OCI-LY3 (cell line): ENCODE data around the gene TANC1.

ENCODE experiments used
- H2AFZ ChIP-seq: fragments of 200-600, 300-600 bp; shearing (Covaris generic); 2 replicates; pipeline ENCODE4 v1.6.0; 2014; ENCODE audit warnings: antibody characterized with exemption, low read depth, low read length
- H3K27ac ChIP-seq: fragments of 200-600, 300-600 bp; sonication (generic); 2 replicates; pipeline ENCODE4 v1.5.1; 2014; ENCODE audit warnings: mild to moderate bottlenecking, low read length, moderate library complexity, mixed read lengths
- H3K27me3 ChIP-seq: fragments of 200-600, 300-600 bp; sonication (generic); 2 replicates; pipeline ENCODE4 v1.6.1; 2014; ENCODE audit warnings: low read depth, low read length, mixed read lengths
- H3K36me3 ChIP-seq: fragments of 200-600, 300-600 bp; sonication (generic); replicated peaks from 2 replicates; pipeline ENCODE3; 2014; ENCODE audit warnings: low read depth, low read length, mixed read lengths
- H3K4me1 ChIP-seq: fragments of 300-600, 200-600 bp; sonication (generic); 2 replicates; pipeline ENCODE4 v1.6.1; 2014; ENCODE audit warnings: low read length, mixed read lengths
- H3K4me2 ChIP-seq: fragments of 200-600, 300-600 bp; sonication (generic); 2 replicates; pipeline ENCODE4 v1.6.1; 2014; ENCODE audit warnings: low read length, mixed read lengths
- H3K4me3 ChIP-seq: fragments of 300-600, 200-600 bp; sonication (generic); 2 replicates; pipeline ENCODE4 v1.5.1; 2014; ENCODE audit warnings: antibody characterized with exemption, mild to moderate bottlenecking, low read length, moderate library complexity
- H3K79me2 ChIP-seq: fragments of 300-600, 200-600 bp; shearing (Covaris generic); 2 replicates; pipeline ENCODE4 v1.6.1; 2014; ENCODE audit warnings: mild to moderate bottlenecking, low read length, mixed read lengths
- H3K9ac ChIP-seq: fragments of 300-600, 200-600 bp; shearing (Covaris generic); 2 replicates; pipeline ENCODE4 v1.6.0; 2014; ENCODE audit warnings: mild to moderate bottlenecking, low read length, moderate library complexity
- H3K9me3 ChIP-seq: fragments of 200-600, 300-600 bp; shearing (Covaris generic); 2 replicates; pipeline ENCODE4 v1.6.1; 2014; ENCODE audit warnings: low read length, mixed read lengths; ENCODE audit not compliant: insufficient read depth
- H4K20me1 ChIP-seq: fragments of 200-600, 300-600 bp; sonication (generic); 2 replicates; pipeline ENCODE4 v1.6.1; 2016; ENCODE audit warnings: low read length, mixed read lengths; ENCODE audit not compliant: insufficient read depth
- EZH2phosphoT487 ChIP-seq: fragments of 200-600 bp; shearing (Covaris generic); IDR thresholded peaks from 2 replicates; pipeline ENCODE4 v1.6.1; 2018; ENCODE audit warnings: antibody characterized with exemption, mixed run types, low read depth
- TF ChIP-seq, protein P1 (sequence below): fragments of 200-600, 300-600 bp; sonication (generic); IDR thresholded peaks from 2 replicates; pipeline ENCODE4 v1.5.1; 2014; ENCODE audit warnings: antibody characterized with exemption, low read length, low read depth

The TANC1 gene

DNA sequence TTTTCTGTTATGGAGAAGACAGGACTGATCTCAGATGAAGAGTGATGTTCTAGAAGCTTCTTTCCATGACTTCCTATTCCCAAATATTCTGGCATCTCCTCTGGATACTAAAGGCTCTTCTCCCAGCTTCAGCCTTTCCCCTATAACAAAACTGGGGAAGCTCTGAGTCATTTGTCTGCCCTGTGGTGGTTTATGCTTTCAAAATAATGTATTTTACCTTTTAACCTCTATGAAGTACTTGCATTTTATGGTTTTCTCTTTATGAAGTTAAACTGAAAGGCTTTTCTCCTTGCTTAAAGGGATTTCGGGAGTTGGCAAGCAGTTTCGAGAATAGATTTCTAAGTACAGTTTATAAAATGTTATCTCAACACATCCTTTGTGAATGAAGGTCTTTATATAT is 104.4 kb downstream of the TANC1 start:
- Histone ChIP-seq H4K20me1 (no peaks in the 10 kb centered on the region), H3K27me3 (no peaks in the 10 kb centered on the region), H2AFZ (no peak overlapping the region), H3K4me1 (peaks cover 2% of the 10 kb centered on the region), H3K27ac (no peak overlapping the region), H3K9me3 (no peaks in the 10 kb centered on the region), H3K36me3 (no peaks in the 10 kb centered on the region), H3K4me3 (no peak overlapping the region), H3K9ac (no peak overlapping the region), H3K4me2 (no peak overlapping the region), H3K79me2 (no peaks in the 10 kb centered on the region)
- TF ChIP-seq, protein P1, sequence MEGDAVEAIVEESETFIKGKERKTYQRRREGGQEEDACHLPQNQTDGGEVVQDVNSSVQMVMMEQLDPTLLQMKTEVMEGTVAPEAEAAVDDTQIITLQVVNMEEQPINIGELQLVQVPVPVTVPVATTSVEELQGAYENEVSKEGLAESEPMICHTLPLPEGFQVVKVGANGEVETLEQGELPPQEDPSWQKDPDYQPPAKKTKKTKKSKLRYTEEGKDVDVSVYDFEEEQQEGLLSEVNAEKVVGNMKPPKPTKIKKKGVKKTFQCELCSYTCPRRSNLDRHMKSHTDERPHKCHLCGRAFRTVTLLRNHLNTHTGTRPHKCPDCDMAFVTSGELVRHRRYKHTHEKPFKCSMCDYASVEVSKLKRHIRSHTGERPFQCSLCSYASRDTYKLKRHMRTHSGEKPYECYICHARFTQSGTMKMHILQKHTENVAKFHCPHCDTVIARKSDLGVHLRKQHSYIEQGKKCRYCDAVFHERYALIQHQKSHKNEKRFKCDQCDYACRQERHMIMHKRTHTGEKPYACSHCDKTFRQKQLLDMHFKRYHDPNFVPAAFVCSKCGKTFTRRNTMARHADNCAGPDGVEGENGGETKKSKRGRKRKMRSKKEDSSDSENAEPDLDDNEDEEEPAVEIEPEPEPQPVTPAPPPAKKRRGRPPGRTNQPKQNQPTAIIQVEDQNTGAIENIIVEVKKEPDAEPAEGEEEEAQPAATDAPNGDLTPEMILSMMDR: no peak
- no peak for TF ChIP-seq EZH2phosphoT487

DNA sequence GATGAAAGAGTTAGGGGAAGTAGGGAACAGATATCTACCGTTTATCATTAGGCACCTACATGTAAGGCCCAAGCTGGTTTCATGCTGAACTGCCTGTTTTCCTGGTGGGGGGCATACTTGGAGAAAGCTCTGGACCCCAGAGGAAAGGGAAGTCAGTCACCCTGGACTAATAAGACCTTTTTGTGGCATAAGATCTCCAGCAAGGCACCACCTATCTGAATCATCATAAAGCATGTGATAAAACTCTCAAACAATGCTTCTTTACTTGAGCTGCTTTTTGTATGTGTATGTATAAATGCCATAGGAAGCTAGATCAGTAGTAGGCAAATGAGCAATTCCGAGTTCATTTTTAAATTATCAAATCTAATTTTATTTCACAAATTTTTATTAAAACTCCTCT is 104.8 kb downstream of the TANC1 start:
- H3K9ac ChIP-seq: no peak overlapping the region
- H4K20me1 ChIP-seq: no peaks in the 10 kb centered on the region
- no peak overlapping the region for H3K4me2 ChIP-seq
- no peaks in the 10 kb centered on the region for H3K9me3 ChIP-seq
- no peaks in the 10 kb centered on the region for H3K36me3 ChIP-seq
- no peaks in the 10 kb centered on the region for H3K4me1 ChIP-seq
- H3K4me3 ChIP-seq: no peak overlapping the region
- H3K27me3 ChIP-seq: no peaks in the 10 kb centered on the region
- no peak overlapping the region for H3K27ac ChIP-seq
- no peak overlapping the region for H2AFZ ChIP-seq
- H3K79me2 ChIP-seq: no peaks in the 10 kb centered on the region
- TF ChIP-seq EZH2phosphoT487: no peak
- TF ChIP-seq, protein P1: no peak

DNA sequence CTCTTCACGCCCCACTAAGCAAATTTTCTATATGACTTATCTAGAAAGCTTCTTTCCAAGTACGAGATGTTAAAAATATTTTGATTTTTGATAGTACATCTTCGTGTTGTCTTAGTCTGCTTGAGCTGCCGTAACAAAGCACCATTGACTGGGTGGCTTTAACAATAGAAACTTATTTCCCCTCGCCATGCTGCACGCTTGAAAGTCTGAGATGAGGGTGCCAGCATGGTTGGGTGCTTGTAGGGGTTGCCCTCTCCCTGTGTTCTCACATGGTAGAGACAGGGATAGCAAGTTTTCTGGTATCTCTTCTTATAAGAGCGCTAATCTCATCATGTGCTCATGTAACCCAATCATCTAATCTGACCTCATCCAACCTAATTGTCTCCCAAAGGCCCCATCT is 106.2 kb downstream of the TANC1 start:
- Histone ChIP-seq H3K4me3 (no peak overlapping the region), H3K9ac (no peak overlapping the region), H3K9me3 (no peaks in the 10 kb centered on the region), H3K27me3 (no peaks in the 10 kb centered on the region), H3K4me1 (no peaks in the 10 kb centered on the region), H3K4me2 (no peak overlapping the region), H3K79me2 (no peaks in the 10 kb centered on the region), H3K36me3 (no peaks in the 10 kb centered on the region), H3K27ac (no peak overlapping the region), H4K20me1 (no peaks in the 10 kb centered on the region), H2AFZ (no peak overlapping the region)
- TF ChIP-seq, protein P1: no peak
- TF ChIP-seq EZH2phosphoT487: no peak

DNA sequence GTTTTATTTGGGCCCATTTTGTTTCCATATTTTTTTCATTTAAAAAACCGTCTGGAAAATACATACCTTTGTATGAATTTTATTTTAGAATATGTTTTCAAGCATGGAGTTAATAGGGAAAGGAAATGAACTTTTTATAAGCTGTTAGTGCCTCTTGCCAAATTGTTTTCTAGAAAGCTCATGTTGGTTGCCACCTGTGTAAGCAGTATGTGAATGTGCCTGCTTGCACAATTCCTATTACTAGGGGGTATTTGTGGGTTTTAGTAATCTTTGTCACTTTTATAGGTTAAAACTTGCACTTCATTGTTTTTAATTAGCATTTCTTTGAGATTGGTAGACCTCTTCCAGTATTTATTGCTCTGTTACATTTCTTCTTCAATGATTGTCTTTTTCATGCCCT is 107.3 kb downstream of the TANC1 start:
- no peaks in the 10 kb centered on the region for H3K36me3 ChIP-seq
- no peaks in the 10 kb centered on the region for H3K27me3 ChIP-seq
- no peak for TF ChIP-seq EZH2phosphoT487
- TF ChIP-seq, protein P1: no peak
- H3K9me3 ChIP-seq: no peaks in the 10 kb centered on the region
- no peak overlapping the region for H3K27ac ChIP-seq
- H3K4me2 ChIP-seq: no peak overlapping the region
- H4K20me1 ChIP-seq: no peaks in the 10 kb centered on the region
- H3K9ac ChIP-seq: no peak overlapping the region
- H3K4me3 ChIP-seq: no peak overlapping the region
- no peak overlapping the region for H2AFZ ChIP-seq
- no peaks in the 10 kb centered on the region for H3K79me2 ChIP-seq
- H3K4me1 ChIP-seq: no peaks in the 10 kb centered on the region
